Heart right ventricle (tissue), 16 donors: ENCODE data around the gene LBHD1. TPM values are rescaled to one million over a fixed set of nuclear protein-coding genes. Genes with fewer than 3 reads are reported as not detected.

Source experiments
- ATAC-seq, 8 donors: fragments of 200-7000 bp; cut with Tn5 transposase; one replicate each; pipeline ENCODE4 v1.9.1; 2020; ENCODE audit warnings: mild to moderate bottlenecking in 8 of 8, moderate library complexity in 8 of 8, moderate number of reproducible peaks in 1 of 8
- DNase-seq, 2 donors: peaks; one replicate each; pipeline ENCODE4 v3.0.0-alpha.2; 2020
- H3K27ac ChIP-seq, 10 donors: fragments of 200-600 bp; sonication (generic) in 2 of 10; one replicate each; pipeline versions ENCODE4 v1.5.0 to v1.8.0; 2020 to 2022; ENCODE audit warnings: mild to moderate bottlenecking in 3 of 10
- H3K27me3 ChIP-seq, 7 donors: fragments of 200-600 bp; one replicate each; pipeline ENCODE4 v1.8.0; 2021 to 2022; ENCODE audit warnings: mild to moderate bottlenecking in 2 of 7
- H3K36me3 ChIP-seq, 9 donors: fragments of 200-600 bp; sonication (generic) in 1 of 9; one replicate each; pipeline versions ENCODE4 v1.5.0 to v1.8.0; 2020 to 2022; ENCODE audit warnings: mild to moderate bottlenecking in 2 of 9
- H3K4me1 ChIP-seq, 9 donors: fragments of 200-600 bp; sonication (generic) in 1 of 9; one replicate each; pipeline versions ENCODE4 v1.5.0 to v1.8.0; 2020 to 2022; ENCODE audit warnings: mild to moderate bottlenecking in 4 of 9
- H3K4me3 ChIP-seq, 10 donors: fragments of 200-600 bp; sonication (generic) in 2 of 10; one replicate each; pipeline versions ENCODE4 v1.5.0 to v1.8.0; 2020 to 2022; ENCODE audit warnings: mild to moderate bottlenecking in 7 of 10, moderate library complexity in 2 of 10
- H3K9me3 ChIP-seq, 11 donors: fragments of 200-600 bp in 10 of 11; sonication (generic) in 2 of 11; one replicate each; pipeline versions ENCODE4 v1.5.0 to v1.8.0; 2013 to 2022; ENCODE audit warnings: mild to moderate bottlenecking in 2 of 11, control low read depth in 1 of 11, moderate library complexity in 1 of 11
- CTCF ChIP-seq, 9 donors: fragments of 200-600 bp; sonication (generic) in 2 of 9; IDR thresholded peaks; one replicate each; pipeline versions ENCODE4 v1.5.0 to v1.8.0; 2021 to 2022; ENCODE audit warnings: antibody characterized with exemption in 9 of 9, mild to moderate bottlenecking in 5 of 9, moderate library complexity in 1 of 9
- WGBS, 2 donors: extraction: QIAGEN DNeasy Blood & Tissue Kit; methylation state at CpG; one replicate each; pipeline ENCODE4 v1.1.7; 2013; ENCODE audit warnings: inconsistent platforms in 1 of 2; 5-methylcytosine and 5-hydroxymethylcytosine counted together
- intact Hi-C, 10 donors: fragments of 100-400 bp; cut with DNase I; formaldehyde crosslinking; loops; one replicate each; pipeline versions ENCODE4 v1.11.1 to v1.14.2; 2022
- polyA plus RNA-seq, 2 donors: library from polyadenylated mRNA; stranded (reverse); fragments of 200-250 nt; gene quantifications; one replicate each; pipeline ENCODE4 v1.2.3, GENCODE V29; 2013
- total RNA-seq, 10 donors: library from RNA; stranded (reverse); fragmentation: NEBNext Ultra II Directional in 3 of 10; extraction: Animal tissue kit (Norgen Biotek cat#: 25700) in 3 of 10; gene quantifications; one replicate each; pipeline versions ENCODE4 v1.2.1 to v1.2.4, GENCODE V29; 2021 to 2023
- donor health status: Arrhythmogenic right ventricular cardiomyopathy.
- donor health status: ischemic (EF 13 %, LVEDD 7.1; RV severe dilation, severe dysfunction).
- donor health status: healthy with polysubstance abuse.
- donor health status: DM: no; HTN: yes; CAD: no.
- donor health status: DM: no; HTN: no; CAD: no.
- donor health status: ischemic (EF 25% LVEDD 6.9; RV normal size, moderate dysfunction).
- donor health status: ischemic (EF 25% LVEDD 5.7; RV mildly dilated, moderate dysfunction).
- donor health status: healthy.
- donor health status: DM: yes; HTN: yes; CAD: no.
- donor health status: Ischemic cardiomyopathy.
- donor health status: ischemic (EF 35%, LVEDD 5.7; RV mildly dilated, moderate dysfunction).
- donor health status: nonischemic (EF 11% LVEDD 7.7; RV severe dilation, severe dysfunction).
- donor health status: DM: yes; HTN: yes; CAD: no.
- donor health status: PGD.
- donor health status: ischemic (EF 29% LVEDD 5.4; RV normal size, mild dysfunction).
- donor health status: nonischemic (EF 23%, LVEDD 6.1; RV moderate dilation, normal function).

The LBHD1 gene
- total and polyA plus RNA-seq, 12 donors: 1.6 to 6.4 (median 3.0) TPM

GRCh38 chr11:62649486-62649885, 22.6 kb downstream of the LBHD1 start:
- Histone ChIP-seq H3K36me3 (peaks cover 0 to 38% (median 17%) of the 10 kb centered on the region in 9 donors), H3K4me3 (no peak overlapping the region), H3K9me3 (no peaks in the 10 kb centered on the region), H3K4me1 (peaks cover 12 to 43% (median 37%) of the 10 kb centered on the region in 9 donors), H3K27me3 (no peaks in the 10 kb centered on the region), H3K27ac (no peak overlapping the region)
- TF ChIP-seq CTCF (IDR thresholded peaks at IDR 0.05): no peak
- DNase-seq (no peak), ATAC-seq (no peak)
- WGBS, 2 donors: 93 to 94% methylated on average over 11 of the region's 11 CpGs
- intact Hi-C loops: no loop called here

- Histone ChIP-seq H3K36me3 (peaks cover 0 to 43% (median 17%) of the 10 kb centered on the region in 9 donors), H3K4me3 (no peak overlapping the region), H3K27me3 (no peaks in the 10 kb centered on the region), H3K4me1 (peaks cover 12 to 44% (median 40%) of the 10 kb centered on the region in 9 donors), H3K9me3 (no peaks in the 10 kb centered on the region), H3K27ac (no peak overlapping the region)
- ATAC-seq: no peak
- intact Hi-C loops: no loop called here
- DNase-seq: no peak
- 82 to 85% methylated on average over 11 of the region's 11 CpGs for WGBS, 2 donors
- TF ChIP-seq CTCF (IDR thresholded peaks at IDR 0.05): no peak
These were observed 23.1 kb downstream of the LBHD1 start for GRCh38 chr11:62648967-62649364.

- TF ChIP-seq CTCF (IDR thresholded peaks at IDR 0.05): no peak
- no peak overlapping the region for H3K27ac ChIP-seq
- peaks cover 12 to 44% (median 40%) of the 10 kb centered on the region in 9 donors for H3K4me1 ChIP-seq
- DNase-seq (no peak), ATAC-seq (no peak)
- no peaks in the 10 kb centered on the region for H3K9me3 ChIP-seq
- H3K36me3 ChIP-seq: peaks cover 0 to 49% (median 20%) of the 10 kb centered on the region in 9 donors
- no peak overlapping the region for H3K4me3 ChIP-seq
- intact Hi-C loops: no loop called here
- WGBS, 2 donors: 92 to 94% methylated on average over 24 of the region's 24 CpGs
- no peaks in the 10 kb centered on the region for H3K27me3 ChIP-seq
These were observed 23.7 kb downstream of the LBHD1 start for GRCh38 chr11:62648185-62648966.

- ATAC-seq: no peak
- intact Hi-C loops: loop anchor here in 2 of 10 donors (2.0 kb wide), 1 partner anchor 25 kb away; no protein-coding TSS in a partner anchor
These were observed 24.5 kb downstream of the LBHD1 start for GRCh38 chr11:62647609-62648005.

More at GRCh38 chr11:62647609-62648005, 24.5 kb downstream of the LBHD1 start:
- Histone ChIP-seq H3K4me3 (no peak overlapping the region), H3K27me3 (no peaks in the 10 kb centered on the region), H3K27ac (no peak overlapping the region), H3K9me3 (no peaks in the 10 kb centered on the region), H3K36me3 (peaks cover 0 to 57% (median 27%) of the 10 kb centered on the region in 9 donors), H3K4me1 (peaks cover 12 to 42% (median 39%) of the 10 kb centered on the region in 9 donors)
- WGBS, 2 donors: 88 to 92% methylated on average over 6 of the region's 6 CpGs
- no peak for DNase-seq
- no peak for TF ChIP-seq CTCF (IDR thresholded peaks at IDR 0.05)
